ENCODE results near the gene LRRD1.
A peak's percentile ranks its signal among the peaks of the same experiment; 100 is the strongest.
"Not testable (repeated sequence)": the region's sequence is repeated elsewhere in the genome, so short reads cannot be mapped to it uniquely, and the experiment has no call there.

LRRD1 gene

DNA sequence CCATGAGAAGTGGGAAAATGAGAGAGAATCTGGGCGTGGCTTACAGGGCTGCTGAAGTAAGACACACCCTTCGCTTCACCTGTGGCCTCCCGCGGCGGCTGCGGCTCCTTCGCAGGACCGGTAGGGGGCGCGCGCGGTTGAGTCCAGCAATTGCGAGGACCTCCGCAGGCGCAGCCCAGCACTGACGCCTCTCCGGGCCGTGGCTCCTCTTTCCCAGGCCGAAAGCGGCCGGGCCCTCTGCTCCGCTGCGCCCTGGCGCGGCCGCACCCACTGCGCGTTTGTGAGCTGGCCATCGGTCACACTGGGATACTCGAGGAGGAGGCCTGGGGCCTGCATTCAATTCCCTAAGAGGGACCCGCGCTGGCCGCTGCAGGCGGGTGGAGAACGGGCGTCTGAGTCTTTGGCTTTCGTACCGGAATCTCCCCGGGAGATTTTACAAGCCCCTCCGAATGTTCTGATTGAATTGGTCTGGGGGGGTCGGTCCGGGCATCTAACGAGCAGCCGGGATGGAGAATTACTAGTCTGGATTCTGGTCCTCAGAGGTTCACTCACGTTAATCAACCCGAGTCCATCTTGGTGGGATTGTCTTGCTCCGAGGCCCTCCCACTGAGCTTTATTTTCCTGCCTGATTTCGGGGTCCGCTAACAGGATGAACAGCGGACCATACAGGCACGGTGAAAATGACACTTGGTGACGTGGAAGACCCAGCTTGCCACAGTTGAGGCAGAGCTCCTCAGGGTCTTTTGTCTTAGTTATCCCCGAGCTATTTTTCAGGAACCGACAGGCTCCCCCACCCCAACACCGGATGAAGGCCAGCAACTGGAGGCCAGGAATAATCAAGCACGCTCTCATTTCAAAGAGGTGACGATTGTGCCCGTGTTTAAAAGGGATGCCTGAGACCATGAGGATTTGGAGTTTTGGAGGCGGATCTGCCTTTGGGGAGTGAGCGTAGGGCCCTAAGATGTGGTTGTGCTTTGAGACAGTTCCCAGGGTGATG, at the start of gene LRRD1:
LRRD1 (minus strand) TSS at position 215 of the 997 bp plus-strand sequence. CDS start 13,940 bp downstream, outside the sequence.
- peak; percentile 90 for DNase-seq

GRCh38 chr7:92228742-92229141, 49.8 kb upstream of the LRRD1 start:
- no peak for DNase-seq

DNA sequence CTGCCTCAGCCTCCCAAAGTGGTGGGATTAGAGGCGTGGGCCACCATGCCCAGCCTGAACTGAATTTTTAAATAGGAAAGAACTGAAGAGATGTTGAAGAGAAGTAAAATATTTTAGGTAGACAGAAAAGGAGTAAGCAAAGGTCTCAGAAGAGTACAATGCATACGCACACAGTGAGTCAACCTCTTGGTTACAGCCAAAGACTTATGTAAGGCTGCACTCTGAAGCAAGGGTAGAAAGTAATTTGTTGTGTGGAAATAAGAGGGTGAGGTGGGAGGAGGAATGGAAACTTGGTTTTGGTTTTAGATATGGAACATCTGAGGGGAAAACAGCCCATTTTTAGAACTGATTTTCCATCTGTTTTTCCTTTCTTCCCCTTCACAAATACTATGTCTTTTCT, 49.2 kb upstream of the LRRD1 start:
- no peak for DNase-seq

GRCh38 chr7:92226981-92227380, 48.0 kb upstream of the LRRD1 start:
- DNase-seq, result no peak

- DNase-seq, result no peak
These were observed 42.8 kb upstream of the LRRD1 start for GRCh38 chr7:92221766-92222165.

DNA sequence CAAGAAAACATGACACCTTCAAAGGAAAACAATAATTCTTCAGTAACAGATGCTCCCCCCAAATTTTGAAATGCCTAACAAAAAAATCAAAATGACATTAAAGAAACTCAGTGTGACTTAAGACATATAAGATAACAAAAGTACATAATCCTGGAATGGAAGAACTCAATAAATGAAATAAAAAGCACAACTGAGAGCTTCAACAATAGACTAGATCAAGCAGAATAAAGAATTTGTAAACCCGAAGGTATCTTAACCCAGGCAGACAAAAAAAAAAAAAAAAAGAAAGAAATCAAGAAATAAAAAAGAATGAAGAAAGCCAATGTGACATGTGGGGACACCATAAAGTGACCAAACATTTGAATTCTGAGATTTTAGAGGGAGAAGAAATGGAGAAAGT, 27.7 kb upstream of the LRRD1 start:
- DNase-seq, result no peak

DNA sequence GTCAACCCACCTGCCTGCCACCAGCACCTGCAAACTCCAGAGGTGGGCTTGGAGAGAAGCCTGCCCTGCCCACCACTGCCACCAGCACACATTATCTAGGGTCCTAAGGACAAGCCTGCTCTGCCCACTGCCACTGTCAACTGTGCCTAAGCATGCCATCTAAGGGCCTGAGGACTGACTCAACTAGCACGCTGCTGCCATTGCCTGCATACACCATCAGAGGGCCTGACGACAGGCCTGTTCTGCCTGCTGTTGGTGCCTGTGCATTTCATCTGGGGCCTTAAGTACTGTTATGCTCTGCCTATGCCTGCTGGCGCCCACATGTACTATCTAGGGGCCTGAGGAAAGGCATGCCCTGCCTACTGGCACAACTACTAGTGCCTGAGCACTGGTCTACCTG, 27.0 kb upstream of the LRRD1 start:
- DNase-seq, result no peak

DNA sequence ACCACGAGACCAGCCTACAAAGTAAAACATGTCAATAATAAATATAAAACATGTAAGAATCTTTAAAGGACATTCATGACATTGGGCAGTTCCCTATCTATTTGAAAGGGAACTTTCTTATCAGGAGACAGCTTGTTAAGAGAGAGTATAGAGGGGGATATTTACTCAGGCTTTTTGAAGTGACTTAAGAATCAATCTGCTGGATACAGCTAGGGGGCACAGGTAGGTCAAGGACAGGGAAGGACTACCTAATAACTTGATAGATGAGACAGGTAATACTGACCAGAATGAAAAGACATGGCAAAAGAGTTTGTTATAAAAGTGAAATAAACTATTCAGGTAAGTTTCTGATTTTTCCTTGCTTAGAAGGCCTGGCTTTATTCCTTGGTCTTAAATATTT, 21.8 kb upstream of the LRRD1 start:
- no peak for DNase-seq

DNA sequence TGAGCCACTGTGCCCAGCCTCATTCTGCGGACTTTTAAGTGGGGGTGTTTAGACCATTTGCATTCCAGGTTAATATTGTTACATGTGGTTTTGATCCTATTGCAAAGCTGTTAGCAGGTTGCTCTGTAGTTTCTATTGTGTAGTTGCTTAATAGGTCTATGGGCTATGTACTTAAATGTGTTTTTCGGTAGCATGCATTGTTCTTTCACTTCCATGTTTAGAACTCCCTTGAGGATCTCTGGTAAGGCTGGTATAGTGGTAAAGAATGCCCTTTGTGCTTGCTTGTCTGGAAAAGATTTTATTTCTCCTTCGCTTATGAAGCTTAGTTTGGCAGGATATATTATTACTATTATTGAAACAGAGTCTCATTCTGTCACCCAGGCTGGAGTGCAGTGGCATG, 13.4 kb upstream of the LRRD1 start:
- no peak for DNase-seq

- not testable (repeated sequence) for DNase-seq
These were observed 10.3 kb upstream of the LRRD1 start for GRCh38 chr7:92189246-92189645.

DNA sequence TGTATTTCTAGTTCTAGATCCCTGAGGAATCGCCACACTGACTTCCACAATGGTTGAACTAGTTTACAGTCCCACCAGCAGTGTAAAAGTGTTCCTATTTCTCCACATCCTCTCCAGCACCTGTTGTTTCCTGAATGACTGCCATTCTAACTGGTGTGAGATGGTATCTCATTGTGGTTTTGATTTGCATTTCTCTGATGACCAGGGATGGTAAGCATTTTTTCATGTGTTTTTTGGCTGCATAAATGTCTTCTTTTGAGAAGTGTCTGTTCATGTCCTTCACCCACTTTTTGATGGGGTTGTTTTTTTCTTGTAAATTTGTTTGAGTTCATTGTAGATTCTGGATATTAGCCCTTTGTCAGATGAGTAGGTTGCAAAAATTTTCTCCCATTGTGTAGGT, 5.4 kb upstream of the LRRD1 start:
- not testable (repeated sequence) for DNase-seq

GRCh38 chr7:92177362-92177761, 1.6 kb downstream of the LRRD1 start:
- no peak for DNase-seq

DNA sequence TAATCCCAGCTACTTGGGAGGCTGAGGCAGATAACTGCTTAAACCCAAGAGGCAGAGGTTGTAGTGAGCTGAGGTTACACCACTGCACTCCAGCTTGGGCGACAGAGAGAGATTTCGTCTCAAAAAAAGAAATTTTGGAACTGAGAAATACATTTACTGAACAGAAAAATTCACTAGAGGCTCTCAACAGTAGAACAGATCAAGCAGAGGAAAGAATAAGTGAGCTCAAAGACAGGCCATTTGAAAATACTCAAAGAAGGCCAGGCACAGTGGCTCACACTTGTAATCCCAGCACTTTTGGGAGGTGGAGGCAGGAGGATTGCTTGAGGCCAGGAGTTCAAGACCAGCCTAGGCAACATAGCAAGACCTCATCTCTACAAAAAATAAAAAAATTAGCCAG, 9.4 kb downstream of the LRRD1 start:
- not testable (repeated sequence) for DNase-seq

DNA sequence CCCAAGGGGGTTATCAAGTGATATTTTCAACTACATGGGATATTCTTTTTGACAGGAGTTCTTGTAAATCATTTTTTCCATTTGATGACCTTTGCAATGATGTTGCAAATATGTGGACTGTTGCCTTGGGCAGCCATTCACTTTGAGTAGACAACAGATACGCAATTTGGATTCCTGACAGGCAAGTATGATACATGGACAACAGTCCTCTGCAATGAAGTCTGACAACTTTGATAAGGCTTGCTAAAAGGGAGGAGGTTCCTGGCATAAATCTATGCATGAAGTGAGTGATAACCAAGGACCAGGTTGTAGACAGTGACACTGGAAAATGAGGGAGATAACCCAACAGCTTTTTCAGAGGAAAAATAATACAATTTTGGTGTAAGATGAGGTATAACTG, 17.7 kb downstream of the LRRD1 start:
- DNase-seq, result no peak

DNA sequence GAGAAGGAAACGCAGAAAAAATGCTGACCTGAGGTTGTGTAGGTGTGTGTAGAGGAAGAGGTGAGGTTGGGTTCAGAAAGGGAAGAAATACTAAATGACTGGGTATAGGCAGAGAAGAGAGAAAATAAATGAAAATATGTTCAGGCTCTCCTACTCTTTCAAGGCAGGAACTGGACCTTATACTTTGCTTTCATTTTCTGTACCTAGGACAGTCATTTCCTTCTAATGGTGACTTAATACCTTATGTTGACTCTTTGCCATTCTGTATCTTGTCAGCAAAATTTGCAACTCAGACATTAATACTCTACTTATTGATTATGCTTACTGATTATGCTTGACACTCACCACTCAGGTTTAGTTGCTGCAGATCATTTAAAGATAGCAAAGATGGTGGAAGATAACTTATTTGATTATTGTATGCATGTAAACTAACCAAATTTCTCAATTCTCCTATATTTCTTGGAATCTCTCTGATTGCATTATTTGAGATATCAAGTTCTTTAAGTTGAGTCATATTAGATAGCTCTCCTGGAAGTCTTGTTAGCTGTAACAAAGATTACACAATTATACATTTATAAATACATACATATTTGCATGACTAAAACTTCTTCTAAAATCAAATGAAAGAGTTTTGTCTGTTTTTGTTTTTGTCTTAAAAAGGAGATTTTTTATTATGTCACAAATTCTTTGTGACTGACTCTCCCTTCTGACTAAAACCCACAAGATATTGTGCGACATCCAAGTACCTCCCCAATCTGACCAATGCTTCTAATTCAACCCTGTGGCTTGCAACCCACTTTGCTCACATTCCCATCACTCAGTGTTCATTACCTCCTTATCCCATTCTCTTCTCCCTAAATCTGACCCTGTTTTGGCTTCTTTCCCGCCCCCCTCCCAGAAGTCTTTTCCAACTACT, 20.0 kb downstream of the LRRD1 start:
- DNase-seq, result no peak

GRCh38 chr7:92156990-92157389, 22.0 kb downstream of the LRRD1 start:
- no peak for DNase-seq

DNA sequence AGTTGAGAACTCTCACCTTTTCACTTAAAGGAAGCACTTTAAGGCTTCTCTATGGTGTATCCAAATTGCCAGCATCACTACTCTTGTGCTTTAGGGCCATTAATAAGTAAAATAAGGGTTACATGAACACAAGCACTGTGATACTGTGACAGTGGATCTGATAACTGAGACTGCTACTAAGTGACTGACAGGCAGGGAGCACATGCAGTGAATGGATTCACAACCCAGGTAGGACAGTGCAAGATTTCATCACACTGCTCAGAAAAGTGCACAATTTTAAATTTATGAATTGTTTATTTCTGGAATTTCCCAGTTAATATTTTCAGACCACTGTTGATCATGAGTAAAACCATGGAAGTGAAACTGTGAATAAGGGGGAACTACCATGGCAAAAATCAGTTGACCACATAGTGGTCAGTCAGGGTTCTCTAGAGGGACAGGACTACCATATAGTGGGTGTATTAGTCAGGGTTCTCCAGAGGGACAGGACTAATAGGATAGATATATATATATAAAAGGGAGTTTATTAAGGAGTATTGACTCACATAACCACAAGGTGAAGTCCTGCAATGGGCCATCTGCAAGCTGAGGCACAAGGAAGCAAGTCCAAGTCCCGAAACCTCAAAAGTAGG, 23.7 kb downstream of the LRRD1 start:
- no peak for DNase-seq

- DNase-seq, result no peak
These were observed 28.4 kb downstream of the LRRD1 start for GRCh38 chr7:92150450-92151017.

DNA sequence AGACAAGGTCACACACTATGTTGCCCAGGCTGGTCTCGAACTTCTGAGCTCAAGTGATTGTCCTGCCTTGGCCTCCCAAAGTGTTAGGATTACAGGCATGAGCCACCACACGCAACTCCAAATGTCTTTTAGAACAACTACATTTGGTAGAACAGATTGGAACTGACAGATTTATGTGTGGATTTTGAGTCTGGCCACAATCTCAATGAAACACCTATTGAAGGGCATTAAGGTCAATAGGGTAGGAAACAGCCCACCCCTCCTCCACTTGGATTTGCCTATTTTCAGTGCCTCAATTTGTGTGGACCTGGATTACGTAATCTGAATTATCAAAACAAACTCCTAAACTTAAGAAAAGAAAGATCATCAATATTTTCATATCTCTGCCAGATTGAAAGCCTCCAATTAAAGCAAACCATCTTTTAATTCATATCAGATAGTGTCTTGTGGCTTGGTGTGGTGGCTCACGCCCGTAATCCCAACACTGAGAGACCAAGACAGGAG, 29.2 kb downstream of the LRRD1 start:
- no peak for DNase-seq

DNA sequence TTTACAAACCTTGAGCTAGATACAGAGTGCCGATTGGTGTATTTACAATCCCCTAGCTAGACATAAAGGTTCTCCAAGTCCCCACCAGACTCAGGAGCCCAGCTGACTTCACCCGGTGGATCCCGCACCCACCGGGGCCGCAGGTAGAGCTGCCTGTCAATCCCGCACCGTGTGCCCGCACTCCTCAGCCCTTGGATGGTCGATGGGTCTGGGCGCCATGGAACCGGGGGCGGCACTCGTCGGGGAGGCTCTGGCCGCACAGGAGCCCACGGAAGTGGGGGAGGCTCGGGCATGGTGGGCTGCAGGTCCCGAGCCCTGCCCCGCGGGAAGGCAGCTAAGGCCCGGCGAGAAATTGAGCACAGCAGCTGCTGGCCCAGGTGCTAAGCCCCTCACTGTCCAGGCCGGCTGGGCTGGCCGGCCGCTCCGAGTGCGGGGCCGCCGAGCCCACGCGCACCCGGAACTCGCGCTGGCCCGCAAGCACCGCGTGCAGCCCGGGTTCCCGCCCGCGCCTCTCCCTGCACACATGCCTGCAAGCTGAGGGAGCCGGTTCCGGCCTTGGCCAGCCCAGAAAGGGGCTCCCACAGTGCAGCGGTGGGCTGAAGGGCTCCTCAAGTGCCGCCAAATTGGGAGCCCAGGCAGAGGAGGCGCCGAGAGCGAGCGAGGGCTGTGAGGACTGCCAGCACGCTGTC, 35.6 kb downstream of the LRRD1 start:
- DNase-seq, result not testable (repeated sequence)

GRCh38 chr7:92142791-92143190, 36.2 kb downstream of the LRRD1 start:
- DNase-seq, result not testable (repeated sequence)

- no peak for DNase-seq
These were observed 37.8 kb downstream of the LRRD1 start for GRCh38 chr7:92141161-92141560.

Data from CD4-positive, alpha-beta T cell treated with Interleukin-21 for 1 hour (primary cell).